ENCODE results near the gene KLF1. TPM values are rescaled to one million over a fixed set of nuclear protein-coding genes. Genes with fewer than 3 reads are reported as not detected.

Gene KLF1
- total RNA-seq, 1 donor from 2014 or later: not detected

- peaks cover 2% of the 10 kb centered on the region for H3K27me3 Mint-ChIP-seq (ENCODE audit: low read depth)
- peaks cover 6% of the 10 kb centered on the region for H3K4me1 Mint-ChIP-seq (ENCODE audit: low read depth)
- no peak overlapping the region for H3K27ac Mint-ChIP-seq (ENCODE audit: unreplicated experiment)
- no peak overlapping the region for H3K4me3 Mint-ChIP-seq (ENCODE audit: unreplicated experiment)
- no peaks in the 10 kb centered on the region for H3K36me3 Mint-ChIP-seq (ENCODE audit: low read depth)
- H3K9me3 Mint-ChIP-seq (ENCODE audit: low read depth): no peaks in the 10 kb centered on the region
- TF ChIP-seq, protein P1, sequence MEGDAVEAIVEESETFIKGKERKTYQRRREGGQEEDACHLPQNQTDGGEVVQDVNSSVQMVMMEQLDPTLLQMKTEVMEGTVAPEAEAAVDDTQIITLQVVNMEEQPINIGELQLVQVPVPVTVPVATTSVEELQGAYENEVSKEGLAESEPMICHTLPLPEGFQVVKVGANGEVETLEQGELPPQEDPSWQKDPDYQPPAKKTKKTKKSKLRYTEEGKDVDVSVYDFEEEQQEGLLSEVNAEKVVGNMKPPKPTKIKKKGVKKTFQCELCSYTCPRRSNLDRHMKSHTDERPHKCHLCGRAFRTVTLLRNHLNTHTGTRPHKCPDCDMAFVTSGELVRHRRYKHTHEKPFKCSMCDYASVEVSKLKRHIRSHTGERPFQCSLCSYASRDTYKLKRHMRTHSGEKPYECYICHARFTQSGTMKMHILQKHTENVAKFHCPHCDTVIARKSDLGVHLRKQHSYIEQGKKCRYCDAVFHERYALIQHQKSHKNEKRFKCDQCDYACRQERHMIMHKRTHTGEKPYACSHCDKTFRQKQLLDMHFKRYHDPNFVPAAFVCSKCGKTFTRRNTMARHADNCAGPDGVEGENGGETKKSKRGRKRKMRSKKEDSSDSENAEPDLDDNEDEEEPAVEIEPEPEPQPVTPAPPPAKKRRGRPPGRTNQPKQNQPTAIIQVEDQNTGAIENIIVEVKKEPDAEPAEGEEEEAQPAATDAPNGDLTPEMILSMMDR (IDR thresholded peaks at IDR 0.05): no peak
- DNase-seq (ENCODE audit: low spot score): no peak
Observed at GRCh38 chr19:12912571-12912970, 25.6 kb upstream of the KLF1 start.

DNA sequence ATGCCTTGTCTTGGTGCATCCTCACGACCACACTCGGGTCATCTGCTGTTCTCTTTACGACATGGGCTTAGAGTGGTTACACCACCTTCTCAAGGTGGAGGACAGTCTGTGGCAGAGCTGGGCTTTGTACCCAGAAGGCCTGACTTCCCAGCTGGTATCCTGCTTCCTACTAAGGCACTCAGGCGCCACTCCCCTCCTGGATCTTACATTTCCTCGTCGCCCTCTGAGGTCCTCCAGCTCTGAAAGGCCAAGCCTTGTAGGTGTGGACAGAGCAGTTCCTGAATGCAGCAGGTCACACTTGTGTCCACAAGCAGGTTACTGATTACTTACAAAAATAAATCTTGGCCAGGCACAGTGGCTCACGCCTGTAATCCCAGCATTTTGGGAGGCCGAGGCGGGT lies 20.2 kb upstream of the KLF1 start:
- no peaks in the 10 kb centered on the region for H3K4me1 Mint-ChIP-seq (ENCODE audit: low read depth)
- no peaks in the 10 kb centered on the region for H3K36me3 Mint-ChIP-seq (ENCODE audit: low read depth)
- no peak overlapping the region for H3K4me3 Mint-ChIP-seq (ENCODE audit: unreplicated experiment)
- no peak overlapping the region for H3K27ac Mint-ChIP-seq (ENCODE audit: unreplicated experiment)
- no peak for DNase-seq (ENCODE audit: low spot score)
- H3K27me3 Mint-ChIP-seq (ENCODE audit: low read depth): peaks cover 2% of the 10 kb centered on the region
- H3K9me3 Mint-ChIP-seq (ENCODE audit: low read depth): no peaks in the 10 kb centered on the region
- TF ChIP-seq, protein P1 (IDR thresholded peaks at IDR 0.05): no peak

DNA sequence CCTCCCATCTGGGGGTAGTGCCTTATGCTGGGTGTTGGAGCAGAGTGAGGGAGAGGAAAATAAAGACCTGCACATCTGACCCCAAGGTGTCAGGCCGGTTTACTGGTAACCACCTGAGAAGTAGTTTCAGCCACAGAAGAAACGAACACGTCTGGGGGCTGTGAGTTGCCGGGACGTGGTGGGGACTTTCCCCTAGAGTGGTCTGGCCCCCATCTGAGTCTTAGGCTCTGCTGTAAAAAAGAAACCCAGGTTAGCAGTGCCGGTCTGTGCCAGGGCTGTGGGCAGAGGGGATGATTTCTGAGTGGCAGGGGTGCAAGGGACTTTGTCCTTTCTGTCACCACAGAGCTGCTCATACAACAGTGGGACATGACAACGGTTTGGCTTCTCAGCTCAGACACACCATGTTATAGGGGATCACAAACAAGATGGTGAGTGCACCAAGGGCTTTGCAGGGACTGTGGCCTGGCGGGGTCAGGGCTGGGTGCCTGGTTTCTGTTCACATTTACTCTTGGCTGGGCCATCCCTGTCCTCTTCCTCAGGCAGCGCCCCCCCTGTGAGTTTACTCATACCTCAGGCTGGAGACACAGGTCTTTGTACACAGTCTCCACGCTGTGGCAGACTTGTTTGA lies 13.0 kb upstream of the KLF1 start:
- Mint-ChIP-seq H3K27me3 (ENCODE audit: low read depth) (no peaks in the 10 kb centered on the region), H3K27ac (ENCODE audit: unreplicated experiment) (no peak overlapping the region), H3K9me3 (ENCODE audit: low read depth) (no peaks in the 10 kb centered on the region), H3K4me1 (ENCODE audit: low read depth) (no peaks in the 10 kb centered on the region), H3K36me3 (ENCODE audit: low read depth) (peaks cover 3% of the 10 kb centered on the region), H3K4me3 (ENCODE audit: unreplicated experiment) (no peak overlapping the region)
- DNase-seq (ENCODE audit: low spot score): no peak
- TF ChIP-seq, protein P1 (IDR thresholded peaks at IDR 0.05): no peak

DNA sequence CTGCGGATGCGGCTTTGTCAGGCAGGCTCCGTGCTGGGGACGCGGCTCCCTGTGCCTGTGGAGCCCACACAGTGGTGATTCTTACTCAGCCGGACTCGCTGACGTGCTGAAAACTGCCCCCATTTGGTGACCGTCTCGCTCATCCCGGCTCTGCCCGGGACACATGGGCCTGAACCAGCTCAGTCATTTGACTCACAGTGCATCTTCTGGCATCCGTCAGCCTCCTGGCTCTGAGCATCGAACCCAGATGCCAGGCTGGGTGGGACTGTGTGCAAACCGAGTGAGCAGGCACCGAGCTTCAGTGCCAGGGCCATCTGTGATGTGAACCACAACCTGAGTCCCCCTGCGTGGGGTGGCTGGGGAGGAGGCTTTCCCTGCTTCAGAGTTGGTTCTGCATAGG lies 9.5 kb upstream of the KLF1 start:
- Mint-ChIP-seq H3K4me1 (ENCODE audit: low read depth) (peaks cover 8% of the 10 kb centered on the region), H3K36me3 (ENCODE audit: low read depth) (peaks cover 6% of the 10 kb centered on the region), H3K9me3 (ENCODE audit: low read depth) (no peaks in the 10 kb centered on the region), H3K27ac (ENCODE audit: unreplicated experiment) (no peak overlapping the region), H3K27me3 (ENCODE audit: low read depth) (no peaks in the 10 kb centered on the region), H3K4me3 (ENCODE audit: unreplicated experiment) (no peak overlapping the region)
- TF ChIP-seq, protein P1 (IDR thresholded peaks at IDR 0.05): no peak
- DNase-seq (ENCODE audit: low spot score): no peak

DNA sequence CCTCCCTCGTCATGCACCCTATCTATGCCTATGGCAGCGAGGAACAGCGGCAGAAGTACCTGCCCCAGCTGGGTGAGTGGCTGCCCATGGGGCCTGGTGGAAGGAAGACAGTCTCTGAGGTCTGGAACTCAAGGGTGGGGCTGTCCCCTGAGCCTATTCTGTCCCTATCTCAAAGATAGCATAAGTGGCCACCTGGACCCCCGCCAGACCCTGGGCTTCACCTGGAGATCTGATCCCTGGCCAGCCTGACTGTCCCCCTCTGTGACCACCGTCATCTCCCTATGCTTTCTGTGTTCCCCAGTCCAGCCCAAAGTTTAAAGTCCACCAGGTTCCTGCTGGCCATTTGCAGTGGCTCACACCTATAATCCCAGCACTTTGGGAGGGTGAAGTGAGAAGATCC lies 6.6 kb upstream of the KLF1 start:
- TF ChIP-seq, protein P1 (IDR thresholded peaks at IDR 0.05): no peak
- no peak overlapping the region for H3K27ac Mint-ChIP-seq (ENCODE audit: unreplicated experiment)
- no peaks in the 10 kb centered on the region for H3K9me3 Mint-ChIP-seq (ENCODE audit: low read depth)
- peaks cover 20% of the 10 kb centered on the region for H3K4me1 Mint-ChIP-seq (ENCODE audit: low read depth)
- no peak overlapping the region for H3K4me3 Mint-ChIP-seq (ENCODE audit: unreplicated experiment)
- no peak for DNase-seq (ENCODE audit: low spot score)
- peaks cover 6% of the 10 kb centered on the region for H3K36me3 Mint-ChIP-seq (ENCODE audit: low read depth)
- no peaks in the 10 kb centered on the region for H3K27me3 Mint-ChIP-seq (ENCODE audit: low read depth)

All from chondrocyte (in vitro differentiated cells).